H1 (cell line): ENCODE results near the gene ART5. TPM values are rescaled to one million over a fixed set of nuclear protein-coding genes. Genes with fewer than 3 reads are reported as not detected.

Experiments used
- HDAC2 ChIP-seq, 2 experiments: fragments of 300-600 bp in 1 of 2; sonication (generic) in 1 of 2; IDR thresholded peaks; 2 replicates each; pipeline ENCODE4 v1.6.1; 2011 to 2012; ENCODE audit warnings: low read depth in 2 of 2, low read length in 2 of 2, mild to moderate bottlenecking in 2 of 2, moderate library complexity in 2 of 2, borderline replicate concordance in 1 of 2, inconsistent platforms in 1 of 2
- ZNF274 ChIP-seq: IDR thresholded peaks from 2 replicates; pipeline ENCODE4 v1.7.0; 2012; ENCODE audit warnings: low read length, borderline replicate concordance; ENCODE audit errors: extremely low read depth
- polyA plus RNA-seq, 7 experiments: library from polyadenylated mRNA; depleted of rRNA in 3 of 7; stranded (reverse) in 5 of 7; unstranded in 2 of 7; fragments of >200 nt in 5 of 7; fragments of 200-250 nt in 2 of 7; gene quantifications; 1 replicate in 5 of 7; 2 replicates in 1 of 7; 4 replicates in 1 of 7; pipeline versions ENCODE4 v1.2.1 to v1.2.3, GENCODE V29; 2011 to 2013; ENCODE audit warnings: missing spikeins in 2 of 7, mixed read lengths in 2 of 7
- total RNA-seq: library from RNA; stranded (reverse); fragmentation: NEBNext Ultra II Directional; extraction: Animal tissue kit (Norgen Biotek cat#: 25700); gene quantifications from 2 replicates; pipeline ENCODE4 v1.2.1, GENCODE V29; 2021

The ART5 gene
- total and polyA plus RNA-seq, 2 of the 8 experiments (the other 6 are each of a cell fraction or from before 2014, with no cell fraction given) = 6.0 to 7.5 TPM

GRCh38 chr11:3660960-3661359 is 19.2 kb upstream of the ART5 start (continued):
- TF ChIP-seq HDAC2 (IDR thresholded peaks at IDR 0.05; ENCODE audit: borderline replicate concordance in 1 of 2, low read depth in 2 of 2, low read length in 2 of 2) (no peak), ZNF274 (no peak)
